ENCODE results near the gene NYAP2.

NYAP2 gene

GRCh38 chr2:225431105-225431863, 31.8 kb downstream of the NYAP2 start:
- DNase-seq: no peak

GRCh38 chr2:225434014-225434413, 34.5 kb downstream of the NYAP2 start:
- DNase-seq: no peak

- no peak for DNase-seq
Measured at GRCh38 chr2:225437319-225437718, 37.8 kb downstream of the NYAP2 start.

GRCh38 chr2:225438248-225438647, 38.7 kb downstream of the NYAP2 start:
- no peak for DNase-seq

- no peak for DNase-seq
Measured at GRCh38 chr2:225452677-225453076, 53.2 kb downstream of the NYAP2 start.

- no peak for DNase-seq
Measured at GRCh38 chr2:225454412-225454811, 54.9 kb downstream of the NYAP2 start.

- DNase-seq: no peak
Measured at GRCh38 chr2:225456619-225457260, 57.2 kb downstream of the NYAP2 start.

- no peak for DNase-seq
Measured at GRCh38 chr2:225457482-225457881, 58.0 kb downstream of the NYAP2 start.

- no peak for DNase-seq
Measured at GRCh38 chr2:225458431-225459117, 59.1 kb downstream of the NYAP2 start.

GRCh38 chr2:225462417-225462816, 62.9 kb downstream of the NYAP2 start:
- DNase-seq: no peak

GRCh38 chr2:225462945-225463344, 63.4 kb downstream of the NYAP2 start:
- DNase-seq: no peak

- no peak for DNase-seq
Measured at GRCh38 chr2:225463449-225463848, 63.9 kb downstream of the NYAP2 start.

GRCh38 chr2:225464346-225465025, 65.0 kb downstream of the NYAP2 start:
- DNase-seq: no peak

GRCh38 chr2:225465827-225466226, 66.3 kb downstream of the NYAP2 start:
- DNase-seq: no peak

- no peak for DNase-seq
Measured at GRCh38 chr2:225466891-225467604, 67.5 kb downstream of the NYAP2 start.

- no peak for DNase-seq
Measured at GRCh38 chr2:225468131-225468530, 68.6 kb downstream of the NYAP2 start.

GRCh38 chr2:225471039-225471438, 71.5 kb downstream of the NYAP2 start:
- no peak for DNase-seq

- DNase-seq: no peak
Measured at GRCh38 chr2:225471482-225471881, 72.0 kb downstream of the NYAP2 start.

- no peak for DNase-seq
Measured at GRCh38 chr2:225472161-225472560, 72.7 kb downstream of the NYAP2 start.

GRCh38 chr2:225479386-225479785, 79.9 kb downstream of the NYAP2 start:
- no peak for DNase-seq

GRCh38 chr2:225484751-225485150, 85.2 kb downstream of the NYAP2 start:
- no peak for DNase-seq

GRCh38 chr2:225486236-225486635, 86.7 kb downstream of the NYAP2 start:
- DNase-seq: no peak
